Suppressor macrophage (primary cell): ENCODE results near the gene ZNF428.
A peak's percentile ranks its signal among the peaks of the same experiment; 100 is the strongest.
"Not testable (repeated sequence)": the region's sequence is repeated elsewhere in the genome, so short reads cannot be mapped to it uniquely, and the experiment has no call there.

Source experiments
- DNase-seq, 4 experiments: peaks; one replicate each; pipeline ENCODE4 v3.0.0-alpha.2; 2020 to 2022

Gene ZNF428

GRCh38 chr19:43616306-43616705, 3.1 kb downstream of the ZNF428 start:
- DNase-seq, result no peak

- no peak for DNase-seq
Measured at GRCh38 chr19:43612374-43612773, 7.1 kb downstream of the ZNF428 start.

- no peak for DNase-seq
Measured at GRCh38 chr19:43611788-43612187, 7.6 kb downstream of the ZNF428 start, which contains the start of gene SRRM5. Gene SRRM5, plus strand, starts transcription at chr19:43612088. Its CDS starts 34 bp downstream, at chr19:43612122.

GRCh38 chr19:43610493-43610892, 8.9 kb downstream of the ZNF428 start:
- DNase-seq, result no peak

GRCh38 chr19:43609872-43610271, 9.6 kb downstream of the ZNF428 start:
- no peak for DNase-seq

DNA sequence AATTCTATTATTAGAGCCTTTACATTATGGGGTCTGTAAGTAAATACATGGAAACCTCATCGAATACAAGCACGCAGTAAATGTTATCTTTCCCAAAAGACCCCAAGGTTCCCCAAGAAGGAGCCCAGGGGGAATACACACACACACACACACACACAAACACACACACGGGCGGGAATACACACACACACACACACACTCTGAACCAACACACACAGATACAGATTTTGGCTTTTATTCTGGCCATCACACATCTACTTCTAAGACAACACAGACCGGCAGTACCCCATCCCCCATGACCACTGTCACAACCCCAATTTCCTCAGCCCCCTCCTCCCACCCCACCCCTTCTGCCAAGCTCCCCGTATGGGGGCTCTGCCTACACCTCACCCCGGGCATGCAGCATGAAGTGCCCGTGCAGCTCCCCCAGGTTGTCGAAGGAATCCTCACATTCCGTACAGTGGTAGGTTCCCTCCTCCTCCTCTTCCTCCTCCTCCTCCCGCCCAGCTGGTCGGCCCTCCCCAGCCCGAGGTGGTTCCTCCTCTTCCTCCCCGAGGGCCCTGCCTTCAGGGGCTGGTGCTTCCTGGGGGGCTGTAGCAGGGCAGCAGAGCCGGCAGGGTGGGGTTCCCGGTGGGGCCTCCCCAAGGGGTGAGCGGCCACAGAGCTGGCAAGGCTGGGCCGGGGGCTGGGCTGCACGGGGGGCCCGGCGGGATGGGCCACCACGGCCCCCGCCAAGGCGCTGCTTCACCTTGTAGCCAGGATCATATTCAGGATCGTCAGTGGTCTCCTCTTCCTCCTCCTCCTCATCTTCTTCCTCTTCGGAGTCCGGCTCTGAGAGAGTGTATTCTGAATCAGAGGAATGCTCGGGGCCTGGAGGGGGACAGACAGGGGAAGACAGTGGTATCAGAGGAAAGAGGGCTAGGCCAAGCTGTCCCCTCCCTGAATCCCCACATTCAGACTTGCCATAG, 11.9 kb downstream of the ZNF428 start:
- no peak for DNase-seq

GRCh38 chr19:43606569-43607229, 12.7 kb downstream of the ZNF428 start:
- no peak for DNase-seq

DNA sequence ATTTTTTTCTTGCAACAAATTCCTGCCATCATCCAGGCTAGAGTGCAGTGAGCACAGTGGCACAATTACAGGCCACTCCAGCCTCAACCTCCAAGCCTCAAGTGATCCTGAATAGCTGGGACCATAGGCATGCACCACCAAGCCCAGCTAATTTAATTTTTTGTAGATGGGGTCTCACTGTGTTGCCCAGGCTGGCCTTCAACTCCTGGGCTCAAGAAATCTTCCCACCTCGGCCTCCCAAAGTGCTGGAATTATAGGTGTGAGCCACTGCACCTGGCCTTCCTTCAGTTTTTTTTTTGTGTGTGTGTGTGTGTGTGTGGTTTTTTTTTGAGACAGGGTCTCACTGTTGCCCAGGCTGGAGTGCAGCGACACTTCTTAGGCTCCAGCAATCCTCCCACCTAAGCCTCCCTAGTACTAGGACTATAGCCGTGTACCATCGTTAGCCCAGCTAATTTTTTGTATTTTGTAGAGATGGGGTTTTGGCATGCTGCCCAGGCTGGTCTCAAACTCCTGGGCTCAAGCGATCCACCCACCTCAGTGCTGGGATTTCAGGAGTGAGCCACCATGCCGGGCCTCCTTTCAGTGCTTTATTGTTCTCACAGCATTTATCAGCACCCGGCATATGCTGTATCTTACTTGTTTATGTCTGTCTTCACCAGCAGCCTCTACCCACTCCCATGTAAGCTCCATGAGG, 13.4 kb downstream of the ZNF428 start:
- DNase-seq, result no peak

DNA sequence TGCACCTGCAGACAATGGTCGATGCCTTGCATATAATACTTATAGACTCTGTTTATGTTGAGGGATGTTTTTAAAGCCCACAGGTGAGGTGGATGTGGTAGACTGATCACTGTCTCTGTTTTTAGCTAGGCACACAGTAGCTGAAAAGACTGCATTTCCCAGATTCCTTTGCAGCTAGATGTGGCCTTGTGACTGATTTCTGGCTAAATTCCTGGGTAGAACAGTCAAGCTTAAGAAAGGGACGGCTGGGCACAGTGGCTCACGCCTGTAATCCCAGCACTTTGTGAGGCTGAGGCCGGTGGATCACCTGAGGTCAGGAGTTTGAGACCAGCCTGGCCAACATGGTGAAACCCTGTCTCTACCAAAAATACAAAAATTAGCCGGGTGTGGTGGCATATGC, 19.1 kb downstream of the ZNF428 start:
- DNase-seq, result not testable (repeated sequence)

- DNase-seq, result no peak
Measured at GRCh38 chr19:43599635-43600295, 19.7 kb downstream of the ZNF428 start.

GRCh38 chr19:43598445-43599240, 20.8 kb downstream of the ZNF428 start:
- no peak for DNase-seq

DNA sequence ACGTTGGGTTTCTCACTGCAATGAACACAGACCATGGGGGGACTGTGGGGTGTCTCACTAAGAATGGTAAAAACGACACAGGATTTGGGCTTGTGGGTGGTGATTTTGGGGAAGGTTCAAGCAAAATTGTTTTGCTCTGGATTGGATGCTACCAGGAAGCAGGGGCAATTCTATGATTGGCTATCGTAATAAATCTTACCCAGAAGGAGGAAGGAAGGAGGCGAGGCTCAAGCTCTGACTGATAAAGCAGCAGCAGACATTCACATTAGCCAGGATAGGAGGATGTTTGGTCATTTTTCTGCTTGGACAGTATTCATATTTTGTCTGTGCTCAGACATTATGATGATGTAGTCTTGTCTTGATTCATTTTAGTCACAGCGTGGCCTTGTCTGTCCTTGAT, 21.6 kb downstream of the ZNF428 start:
- peak; percentile 21 to 49 (median 31) for DNase-seq

- DNase-seq, result peak in 2 of 4 experiments; percentile 11 to 20
Measured at GRCh38 chr19:43596842-43597461, 22.5 kb downstream of the ZNF428 start.

DNA sequence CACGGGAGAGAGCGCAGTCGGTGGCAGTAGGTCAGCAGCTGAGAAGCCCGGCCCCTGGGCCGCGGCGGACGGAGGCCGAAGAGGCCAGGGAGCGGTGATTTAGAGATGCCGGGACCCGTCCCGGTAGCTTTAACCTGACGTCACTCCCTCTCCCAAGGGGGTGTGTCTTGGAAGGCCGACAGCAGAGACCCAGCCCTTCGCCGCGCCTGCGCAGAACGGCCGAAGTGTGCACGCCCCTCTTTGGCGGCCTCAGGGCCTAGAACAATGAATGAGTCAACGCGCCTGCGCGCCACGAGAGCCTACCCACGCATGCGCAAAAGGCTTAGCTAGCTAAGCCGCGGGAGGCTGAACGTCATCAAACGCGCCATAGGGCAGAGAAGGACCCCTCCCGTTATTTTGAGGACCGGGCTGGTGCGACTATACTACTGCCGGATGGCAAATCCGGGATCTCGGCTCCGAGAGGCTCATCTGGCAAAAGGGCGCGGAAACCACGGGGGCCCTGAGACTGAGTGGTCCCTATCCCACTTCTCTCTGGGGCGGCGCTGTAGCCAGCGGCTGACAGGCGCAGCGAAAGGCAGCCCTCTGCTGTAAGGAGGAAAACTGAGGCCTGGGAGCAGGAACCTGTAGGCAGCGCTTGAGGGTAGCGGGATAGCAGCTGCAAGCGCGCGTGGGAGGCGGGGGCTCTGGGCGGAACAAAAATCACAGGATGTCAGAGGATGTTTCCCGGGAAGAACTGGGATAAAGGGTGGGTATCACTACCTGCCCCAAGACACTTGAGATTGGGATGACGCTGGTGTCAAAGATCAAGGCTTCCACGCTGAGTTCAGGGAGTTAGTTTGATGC, 23.2 kb downstream of the ZNF428 start, which contains the start of the genes IRGQ and ZNF576:
Gene IRGQ (minus strand): TSS at position 136 of the 843 bp plus-strand sequence. CDS start 796 bp downstream, outside the sequence.
Gene ZNF576 (plus strand): TSS at position 597 of the 843 bp plus-strand sequence. CDS start 514 bp downstream, outside the sequence.
- peak; percentile 100 for DNase-seq

DNA sequence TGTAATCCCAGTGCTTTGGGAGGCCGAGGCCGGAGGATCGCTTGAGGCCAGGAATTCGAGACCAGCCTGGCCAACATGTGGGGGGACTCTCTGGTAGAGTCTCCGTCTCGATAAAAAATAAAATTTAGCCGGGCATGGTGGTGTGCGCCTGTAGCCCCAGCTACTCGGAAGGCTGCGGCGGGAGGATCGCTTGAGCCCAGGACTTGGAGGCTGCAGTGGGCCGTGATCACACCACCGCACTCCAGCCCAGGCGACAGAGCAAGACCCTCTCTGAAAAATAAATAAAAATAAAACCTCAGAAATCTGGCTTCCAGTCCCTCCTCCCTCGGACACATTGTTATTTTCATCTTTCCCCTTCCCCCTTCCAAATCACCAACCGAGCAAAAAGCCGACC, 23.8 kb downstream of the ZNF428 start:
- no peak for DNase-seq

- peak; percentile 78 to 87 (median 80) for DNase-seq
Measured at GRCh38 chr19:43594710-43595604, 24.5 kb downstream of the ZNF428 start.

- no peak for DNase-seq
Measured at GRCh38 chr19:43594081-43594697, 25.2 kb downstream of the ZNF428 start.

DNA sequence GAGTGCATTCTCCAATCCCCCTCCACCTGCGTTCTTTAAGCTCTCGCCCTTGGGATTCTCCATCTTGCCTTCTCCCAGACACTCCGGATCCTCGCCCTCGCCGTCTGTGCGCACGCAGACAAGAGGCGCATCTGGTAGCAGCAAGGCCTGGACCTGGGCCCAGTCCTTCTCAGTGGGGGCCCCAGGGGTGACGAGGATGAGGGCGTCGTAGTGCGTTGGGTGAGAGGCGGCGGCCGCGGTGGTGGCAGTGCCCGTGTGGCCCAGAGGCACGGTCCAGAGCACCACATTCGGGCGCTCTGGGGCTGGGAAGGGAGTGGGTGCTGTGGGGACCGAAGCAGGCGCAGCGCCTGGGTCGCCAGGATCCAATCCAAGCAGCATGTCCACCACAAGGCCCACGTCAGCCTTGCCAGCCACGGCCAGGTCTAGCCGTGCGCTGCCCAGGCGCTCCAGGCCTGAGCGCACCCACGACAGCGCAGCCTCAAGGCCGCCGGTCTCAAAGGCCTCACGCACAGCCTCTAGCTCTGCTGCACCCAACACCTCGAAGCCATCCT, 26.6 kb downstream of the ZNF428 start:
- no peak for DNase-seq
